Measurements from ENCODE around the gene CHRNB2.

Gene CHRNB2

DNA sequence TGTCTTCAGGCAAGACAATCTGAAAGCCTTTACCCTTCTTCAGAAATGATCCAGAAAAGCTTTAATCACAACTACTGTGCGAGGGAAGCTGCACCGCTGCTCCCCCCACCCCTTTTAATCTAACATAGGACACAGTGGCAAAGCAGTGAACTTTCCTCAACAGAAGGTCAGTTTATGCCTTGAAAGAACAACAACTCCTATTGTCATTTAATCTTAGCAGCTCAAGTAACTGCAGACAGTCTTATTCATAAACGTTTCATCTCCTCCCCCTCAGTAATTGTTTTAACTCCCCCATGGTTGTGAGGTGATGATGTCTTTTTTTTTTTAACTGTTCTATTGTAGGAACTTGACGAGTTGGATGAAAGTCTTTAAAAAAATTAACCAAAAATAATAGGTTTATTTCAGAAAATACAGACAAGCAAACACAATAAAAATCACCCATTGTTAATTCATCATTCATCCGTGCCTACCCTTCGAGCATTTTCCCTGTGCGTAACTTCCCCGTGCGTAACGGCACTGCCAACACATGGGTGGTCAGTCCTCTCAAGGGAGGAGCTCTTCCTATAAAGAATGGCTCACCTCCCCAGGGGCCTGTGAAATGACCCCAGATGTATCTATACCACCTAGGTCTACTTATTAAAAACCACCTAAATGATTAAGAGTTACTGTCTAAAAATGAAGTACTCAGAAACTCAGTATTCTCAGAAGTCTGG, 43.7 kb downstream of the CHRNB2 start:
- DNase-seq, result no peak

- no peak for DNase-seq
These were observed 46.7 kb downstream of the CHRNB2 start for GRCh38 chr1:154614247-154614646.

DNA sequence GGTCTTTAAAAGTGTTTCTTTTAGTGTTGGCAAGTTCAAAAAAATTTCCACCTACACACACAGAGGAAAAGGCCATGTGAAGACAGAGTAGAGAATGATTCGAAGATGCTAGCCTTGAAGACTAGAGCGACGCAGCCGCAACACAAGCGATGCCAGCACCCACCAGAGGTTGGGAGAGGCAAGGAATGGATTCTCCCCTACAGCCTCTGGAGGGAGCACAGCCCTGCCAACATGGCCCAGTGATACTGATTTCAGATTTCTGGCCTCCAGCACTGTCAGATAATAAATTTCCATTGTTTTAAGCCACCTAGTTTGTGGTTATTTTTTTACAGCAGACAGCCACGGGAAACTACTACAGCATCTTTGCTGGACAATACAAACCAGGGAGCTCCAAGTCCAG, 47.3 kb downstream of the CHRNB2 start:
- DNase-seq, result no peak

DNA sequence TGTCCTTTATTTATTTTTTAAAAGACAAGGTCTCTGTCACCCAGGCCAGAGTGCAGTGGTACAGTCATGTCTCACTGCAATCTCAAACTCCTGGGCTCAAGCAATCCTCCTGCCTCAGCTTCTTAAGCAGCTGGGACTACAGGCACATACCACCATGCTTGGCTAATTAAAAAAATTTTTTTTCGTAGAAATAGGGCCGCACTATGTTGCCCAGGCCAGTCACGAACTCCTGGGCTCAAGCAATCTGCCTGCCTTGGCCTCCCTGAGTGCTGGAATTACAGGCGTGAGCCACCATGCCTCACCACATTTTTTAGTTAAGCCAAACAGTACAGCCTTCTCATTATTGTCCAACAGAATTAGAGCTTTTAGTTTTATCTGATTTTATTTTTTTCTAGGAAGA, 47.8 kb downstream of the CHRNB2 start:
- DNase-seq, result no peak

- DNase-seq, result peak; percentile 75
These were observed 49.2 kb downstream of the CHRNB2 start for GRCh38 chr1:154616659-154617345.

GRCh38 chr1:154619181-154619948, 51.8 kb downstream of the CHRNB2 start:
- no peak for DNase-seq

DNA sequence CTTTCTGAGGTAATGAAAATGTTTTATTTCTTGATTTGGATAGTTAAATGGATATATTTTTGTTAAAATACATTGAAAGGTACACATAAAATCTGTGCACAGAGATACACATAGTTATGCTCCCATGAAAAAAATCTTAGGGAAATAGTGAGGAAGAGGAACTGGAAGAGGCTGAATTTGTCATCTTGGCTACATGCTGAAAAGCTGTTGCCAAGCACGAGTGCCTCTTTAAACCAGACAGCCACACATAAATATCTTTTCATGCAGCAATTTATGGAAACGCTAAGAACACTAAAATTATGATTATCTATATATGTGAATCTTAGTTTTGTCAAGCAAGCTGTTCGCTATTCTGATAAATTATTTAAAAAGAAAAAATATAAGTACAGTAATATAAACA, 53.2 kb downstream of the CHRNB2 start:
- DNase-seq, result no peak

GRCh38 chr1:154621875-154622274, 54.3 kb downstream of the CHRNB2 start:
- no peak for DNase-seq

DNA sequence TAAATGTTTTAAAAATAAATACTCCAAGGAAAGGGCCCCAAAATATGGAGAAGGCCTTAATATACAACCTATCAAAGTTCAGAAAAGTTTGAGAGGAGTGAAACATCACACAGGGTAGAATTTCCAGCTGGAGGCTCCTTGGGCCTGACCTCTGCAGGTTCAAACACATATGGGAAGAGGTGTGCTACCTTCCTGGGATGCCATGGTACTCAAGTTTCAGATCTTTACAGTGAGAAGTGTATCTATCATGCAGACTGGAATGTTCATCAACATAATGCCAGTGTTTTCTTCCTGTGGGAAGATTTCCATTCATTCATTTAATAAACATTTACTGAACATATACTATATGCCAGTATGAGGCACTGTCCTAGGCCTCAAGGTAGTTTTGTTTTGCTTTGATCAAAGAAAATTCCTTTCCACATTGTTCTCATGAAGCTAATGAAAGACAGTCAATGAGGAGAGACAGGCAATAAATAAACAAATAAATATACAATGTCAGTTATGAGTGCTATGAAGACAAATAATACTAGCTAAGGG, 55.0 kb downstream of the CHRNB2 start:
- no peak for DNase-seq

- no peak for DNase-seq
These were observed 55.8 kb downstream of the CHRNB2 start for GRCh38 chr1:154623358-154623757.

DNA sequence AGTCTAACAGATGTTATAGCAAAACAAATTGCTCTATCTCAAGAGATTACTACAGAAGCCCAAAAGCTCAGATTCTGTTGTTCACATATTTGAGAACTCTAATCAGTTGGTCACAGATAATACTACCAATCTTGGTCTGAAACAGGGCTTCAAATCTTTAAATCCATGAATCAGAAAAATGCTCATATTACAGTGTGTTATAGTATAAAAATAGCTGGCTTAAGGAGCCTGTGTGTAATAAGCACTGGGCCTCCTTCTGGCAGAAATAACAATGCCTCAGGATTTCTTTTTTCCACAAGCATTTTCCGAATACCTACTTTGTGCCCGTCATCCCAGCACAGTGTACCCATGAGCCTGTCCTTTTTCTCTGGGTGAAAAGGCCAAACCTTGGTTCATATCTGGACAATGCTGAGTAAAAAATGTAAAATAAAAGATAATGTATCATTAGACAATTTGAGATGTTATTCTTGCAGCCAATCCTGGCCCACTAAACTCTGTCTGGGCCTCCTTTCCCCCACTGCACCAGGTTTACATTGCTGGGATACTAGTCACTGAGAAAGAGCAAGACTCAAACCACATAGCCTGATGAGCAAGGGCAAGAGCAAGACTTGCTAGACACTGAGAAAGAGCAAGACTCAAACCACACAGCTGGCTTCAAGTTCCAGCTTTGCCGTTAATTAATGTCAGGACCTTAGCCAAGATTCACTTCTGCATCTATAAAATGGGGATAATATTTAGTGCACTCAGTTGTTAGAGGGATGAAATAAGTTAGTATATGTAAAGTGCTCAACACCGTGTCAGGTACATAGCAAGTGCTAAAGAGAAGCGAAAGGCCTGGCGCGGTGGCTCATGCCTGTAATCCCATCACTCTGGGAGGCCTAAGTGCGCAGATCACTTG, 57.4 kb downstream of the CHRNB2 start:
- peak; percentile 15 for DNase-seq

GRCh38 chr1:154626456-154627256, 59.1 kb downstream of the CHRNB2 start:
- no peak for DNase-seq

- peak; percentile 59 for DNase-seq
These were observed 59.9 kb downstream of the CHRNB2 start for GRCh38 chr1:154627257-154628120.

GRCh38 chr1:154628121-154628405, 60.5 kb downstream of the CHRNB2 start:
- no peak for DNase-seq

- peak; percentile 62 for DNase-seq
These were observed 61.6 kb downstream of the CHRNB2 start for GRCh38 chr1:154629061-154629674.
